Islet of Langerhans (tissue), 1 donor: ENCODE data around the gene SMIM22.
"Not testable (repeated sequence)": the region's sequence is repeated elsewhere in the genome, so short reads cannot be mapped to it uniquely, and the experiment has no call there.

ENCODE experiments used
- FAIRE-seq: peaks from one replicate; lab custom pipeline; 2011; peaks lifted over from hg19 to GRCh38; lab: Jason Lieb, UNC

Gene SMIM22

GRCh38 chr16:4768549-4769305 lies 26.4 kb upstream of the SMIM22 start:
- FAIRE-seq = no peak

- FAIRE-seq = no peak
These were observed 25.9 kb upstream of the SMIM22 start for GRCh38 chr16:4769306-4769638.

- no peak for FAIRE-seq
These were observed 23.5 kb upstream of the SMIM22 start for GRCh38 chr16:4771646-4772045.

GRCh38 chr16:4772351-4772750 lies 22.8 kb upstream of the SMIM22 start:
- no peak for FAIRE-seq

GRCh38 chr16:4775005-4775404 lies 20.2 kb upstream of the SMIM22 start:
- no peak for FAIRE-seq

- no peak for FAIRE-seq
These were observed 18.9 kb upstream of the SMIM22 start for GRCh38 chr16:4776141-4776705.

- no peak for FAIRE-seq
These were observed 17.7 kb upstream of the SMIM22 start for GRCh38 chr16:4777339-4778049.

GRCh38 chr16:4778050-4778392 lies 17.1 kb upstream of the SMIM22 start:
- FAIRE-seq = no peak

- FAIRE-seq = no peak
These were observed 14.9 kb upstream of the SMIM22 start for GRCh38 chr16:4780235-4780634.

GRCh38 chr16:4783251-4783950 lies 11.8 kb upstream of the SMIM22 start:
- no peak for FAIRE-seq

- FAIRE-seq = no peak
These were observed 11.2 kb upstream of the SMIM22 start for GRCh38 chr16:4783951-4784336.

- FAIRE-seq = not testable (repeated sequence)
These were observed 10.7 kb upstream of the SMIM22 start for GRCh38 chr16:4784444-4784987.

- FAIRE-seq = no peak
These were observed 9.3 kb upstream of the SMIM22 start for GRCh38 chr16:4785758-4786433.

GRCh38 chr16:4787068-4787467 lies 8.1 kb upstream of the SMIM22 start:
- FAIRE-seq = no peak

GRCh38 chr16:4787627-4788482 lies 7.3 kb upstream of the SMIM22 start, which contains the start of gene SEPTIN12:
TSS of gene SEPTIN12 (minus strand) at chr16:4788345. CDS start at chr16:4787645, 700 bp downstream.
- FAIRE-seq = no peak

- peak; percentile 85 for FAIRE-seq
These were observed 6.7 kb upstream of the SMIM22 start for GRCh38 chr16:4788489-4788889.

- FAIRE-seq = no peak
These were observed 6.3 kb upstream of the SMIM22 start for GRCh38 chr16:4788910-4789309.

- FAIRE-seq = no peak
These were observed 4.9 kb upstream of the SMIM22 start for GRCh38 chr16:4790261-4790660.

- FAIRE-seq = no peak
These were observed 4.3 kb upstream of the SMIM22 start for GRCh38 chr16:4790871-4791270.

GRCh38 chr16:4792951-4793513 lies 2.1 kb upstream of the SMIM22 start:
- no peak for FAIRE-seq
